Left lung (tissue), 10 donors: Measurements from ENCODE around the gene NFIA. TPM values are rescaled to one million over a fixed set of nuclear protein-coding genes. Genes with fewer than 3 reads are reported as not detected.

Experiments used
- ATAC-seq: fragments of 200-7000 bp; cut with Tn5 transposase; one replicate; pipeline ENCODE4 v1.9.1; 2020; ENCODE audit warnings: moderate library complexity
- DNase-seq, 4 donors: peaks; one replicate each; pipeline ENCODE4 v3.0.0-alpha.2; 2013 to 2020
- H3K27ac ChIP-seq, 2 donors: fragments of 200-600 bp; sonication (generic) in 1 of 2; one replicate each; pipeline versions ENCODE4 v1.5.0 to v1.8.0; 2020 to 2021
- H3K27me3 ChIP-seq, 2 donors: fragments of 200-600 bp; sonication (generic) in 1 of 2; one replicate each; pipeline versions ENCODE4 v1.5.0 to v1.8.0; 2020 to 2021
- H3K36me3 ChIP-seq, 2 donors: fragments of 200-600 bp; sonication (generic) in 1 of 2; one replicate each; pipeline versions ENCODE4 v1.5.0 to v1.8.0; 2020 to 2021
- H3K4me1 ChIP-seq, 2 donors: fragments of 200-600 bp; one replicate each; pipeline ENCODE4 v1.8.0; 2021
- H3K4me3 ChIP-seq, 2 donors: fragments of 200-600 bp; sonication (generic) in 1 of 2; one replicate each; pipeline versions ENCODE4 v1.5.0 to v1.8.0; 2020 to 2021; ENCODE audit warnings: mild to moderate bottlenecking in 1 of 2
- H3K9me3 ChIP-seq, 2 donors: fragments of 200-600 bp; sonication (generic) in 1 of 2; one replicate each; pipeline versions ENCODE4 v1.5.0 to v1.8.0; 2020 to 2021
- CTCF ChIP-seq, 2 donors: fragments of 200-600 bp; sonication (generic) in 1 of 2; IDR thresholded peaks; one replicate each; pipeline versions ENCODE4 v1.5.0 to v1.8.0; 2021; ENCODE audit warnings: antibody characterized with exemption in 2 of 2
- intact Hi-C, 2 donors: fragments of 100-400 bp; cut with DNase I; formaldehyde crosslinking; loops; one replicate each; pipeline versions ENCODE4 v1.11.2 to v1.14.2; 2022
- polyA plus RNA-seq, 6 donors: library from polyadenylated mRNA; unstranded; fragments of 120-200 nt; gene quantifications; one replicate each; pipeline ENCODE4 v1.2.1, GENCODE V29; 2013; ENCODE audit not compliant: insufficient read length in 6 of 6
- total RNA-seq, 2 donors: library from RNA; stranded (reverse); fragmentation: NEBNext Ultra II Directional; extraction: Animal tissue kit (Norgen Biotek cat#: 25700); gene quantifications; one replicate each; pipeline ENCODE4 v1.2.1, GENCODE V29; 2021
- donor health status: DM: no; HTN: yes; CAD: no.
- donor health status: DM: no; HTN: no; CAD: no.

NFIA gene
- total and polyA plus RNA-seq, 8 donors, result 30.4 to 60.7 (median 37.6) TPM

DNA sequence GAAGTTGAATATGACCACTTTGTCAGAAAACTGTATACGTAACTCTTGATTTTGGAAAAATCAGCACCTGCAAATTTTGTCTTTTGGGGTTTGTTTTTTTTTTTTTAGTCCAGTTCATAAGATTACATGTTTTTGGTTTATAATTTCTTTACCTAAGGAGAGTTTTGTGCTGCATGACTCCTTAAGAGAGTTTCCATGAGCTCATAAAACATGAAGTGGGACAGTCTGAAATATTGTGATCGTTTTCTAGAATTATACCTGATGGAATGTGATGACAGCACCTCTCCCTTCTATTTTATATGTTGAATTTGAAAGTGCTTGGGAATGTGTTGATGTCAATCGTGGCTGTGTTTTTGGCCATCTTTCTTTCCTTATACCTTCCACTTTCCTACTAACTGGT, 158.5 kb downstream of the NFIA start:
- TF ChIP-seq CTCF (IDR thresholded peaks at IDR 0.05), result no peak
- peak overlapping the region in 1 of 2 donors; percentile 62 for H3K27ac ChIP-seq
- intact Hi-C loops, result no loop called here
- DNase-seq (no peak), ATAC-seq (no peak)
- H3K4me1 ChIP-seq, result peaks cover 9 to 20% of the 10 kb centered on the region in 2 donors
- H3K9me3 ChIP-seq, result no peaks in the 10 kb centered on the region
- no peaks in the 10 kb centered on the region for H3K36me3 ChIP-seq
- no peak overlapping the region for H3K4me3 ChIP-seq
- no peaks in the 10 kb centered on the region for H3K27me3 ChIP-seq

GRCh38 chr1:61241411-61241838, 159.1 kb downstream of the NFIA start:
- peak overlapping the region in 1 of 2 donors; percentile 62 for H3K27ac ChIP-seq
- H3K4me3 ChIP-seq, result no peak overlapping the region
- H3K27me3 ChIP-seq, result no peaks in the 10 kb centered on the region
- H3K4me1 ChIP-seq, result peaks cover 11 to 20% of the 10 kb centered on the region in 2 donors
- intact Hi-C loops, result no loop called here
- H3K36me3 ChIP-seq, result no peaks in the 10 kb centered on the region
- peak in 1 of 4 donors; percentile 58 for DNase-seq
- peak; percentile 60 for ATAC-seq
- TF ChIP-seq CTCF (IDR thresholded peaks at IDR 0.05), result no peak
- H3K9me3 ChIP-seq, result no peaks in the 10 kb centered on the region

DNA sequence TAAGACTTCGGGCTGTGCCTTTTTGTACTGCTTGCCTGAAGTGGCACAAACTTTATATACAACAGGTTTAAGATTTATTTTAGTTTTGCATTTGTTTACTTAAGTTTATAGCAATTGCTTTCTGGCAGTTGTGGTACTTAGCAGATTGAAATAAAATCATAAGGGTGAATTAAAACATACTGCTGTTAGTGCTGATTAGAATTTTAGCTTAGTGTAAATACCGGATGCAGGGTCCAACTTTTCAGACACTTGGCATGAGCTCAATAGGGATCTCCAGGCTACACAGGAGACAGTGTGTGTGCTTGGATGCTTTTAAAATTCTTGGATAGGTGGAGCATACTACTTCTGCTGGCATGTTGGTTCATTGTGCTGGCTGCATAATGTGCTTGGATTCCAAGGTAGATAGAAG, 159.6 kb downstream of the NFIA start:
- Histone ChIP-seq H3K4me3 (no peak overlapping the region), H3K27me3 (no peaks in the 10 kb centered on the region), H3K9me3 (no peaks in the 10 kb centered on the region), H3K36me3 (no peaks in the 10 kb centered on the region), H3K4me1 (peaks cover 11 to 20% of the 10 kb centered on the region in 2 donors), H3K27ac (peak overlapping the region in 1 of 2 donors; percentile 62)
- no peak for TF ChIP-seq CTCF (IDR thresholded peaks at IDR 0.05)
- DNase-seq (peak in 1 of 4 donors; percentile 54), ATAC-seq (peak; percentile 37)
- intact Hi-C loops, result no loop called here

- Histone ChIP-seq H3K4me3 (no peak overlapping the region), H3K9me3 (no peaks in the 10 kb centered on the region), H3K4me1 (peaks cover 20 to 26% of the 10 kb centered on the region in 2 donors), H3K27ac (no peak overlapping the region), H3K27me3 (no peaks in the 10 kb centered on the region), H3K36me3 (no peaks in the 10 kb centered on the region)
- no peak for TF ChIP-seq CTCF (IDR thresholded peaks at IDR 0.05)
- peak in 1 of 4 donors; percentile 47 for DNase-seq
- peak; percentile 33 for ATAC-seq
- intact Hi-C loops, result no loop called here
Observed at GRCh38 chr1:61244114-61244513, 161.8 kb downstream of the NFIA start.

DNA sequence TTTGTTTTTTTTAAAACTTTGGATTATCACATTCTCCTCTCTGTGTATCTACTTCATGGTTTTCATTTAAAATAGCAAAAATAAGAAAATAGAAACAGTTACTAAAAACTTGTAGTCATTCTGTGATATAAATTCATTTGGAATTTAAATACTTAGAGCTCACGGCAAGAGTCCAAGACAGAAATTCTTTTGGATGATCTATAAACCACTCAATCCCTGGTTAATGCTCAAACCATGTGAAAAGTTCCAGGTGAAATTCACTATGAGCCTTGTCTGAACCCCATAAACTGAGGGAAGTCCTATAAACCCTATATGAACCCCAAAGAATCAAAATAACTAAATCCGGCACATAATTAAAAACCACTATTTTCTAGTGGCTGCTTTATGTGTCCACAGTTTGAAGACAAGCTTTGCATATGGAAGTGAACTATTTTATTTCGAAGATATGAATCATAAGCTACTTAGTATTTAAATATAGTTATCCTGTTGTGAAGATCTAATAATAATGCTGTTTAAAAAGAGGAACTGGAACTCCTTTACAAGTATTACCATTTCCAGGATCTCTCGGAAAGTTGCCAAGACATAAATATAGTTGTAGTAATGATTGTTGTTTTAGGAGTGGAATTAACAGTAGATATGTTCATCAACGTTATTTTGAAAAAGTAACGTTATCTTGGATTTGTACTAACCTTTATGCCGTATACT, 163.5 kb downstream of the NFIA start:
- TF ChIP-seq CTCF (IDR thresholded peaks at IDR 0.05), result no peak
- H3K36me3 ChIP-seq, result no peaks in the 10 kb centered on the region
- H3K27ac ChIP-seq, result no peak overlapping the region
- no peaks in the 10 kb centered on the region for H3K27me3 ChIP-seq
- H3K4me1 ChIP-seq, result peaks cover 20 to 26% of the 10 kb centered on the region in 2 donors
- H3K9me3 ChIP-seq, result no peaks in the 10 kb centered on the region
- intact Hi-C loops, result no loop called here
- ATAC-seq (no peak), DNase-seq (no peak)
- H3K4me3 ChIP-seq, result no peak overlapping the region
